D341Med (cell line): ENCODE results near the gene PPP2R5D.

Experiments
- DNase-seq: peaks from one replicate; pipeline ENCODE4 v3.0.0; 2012; ENCODE audit warnings: low spot score

PPP2R5D gene

DNA sequence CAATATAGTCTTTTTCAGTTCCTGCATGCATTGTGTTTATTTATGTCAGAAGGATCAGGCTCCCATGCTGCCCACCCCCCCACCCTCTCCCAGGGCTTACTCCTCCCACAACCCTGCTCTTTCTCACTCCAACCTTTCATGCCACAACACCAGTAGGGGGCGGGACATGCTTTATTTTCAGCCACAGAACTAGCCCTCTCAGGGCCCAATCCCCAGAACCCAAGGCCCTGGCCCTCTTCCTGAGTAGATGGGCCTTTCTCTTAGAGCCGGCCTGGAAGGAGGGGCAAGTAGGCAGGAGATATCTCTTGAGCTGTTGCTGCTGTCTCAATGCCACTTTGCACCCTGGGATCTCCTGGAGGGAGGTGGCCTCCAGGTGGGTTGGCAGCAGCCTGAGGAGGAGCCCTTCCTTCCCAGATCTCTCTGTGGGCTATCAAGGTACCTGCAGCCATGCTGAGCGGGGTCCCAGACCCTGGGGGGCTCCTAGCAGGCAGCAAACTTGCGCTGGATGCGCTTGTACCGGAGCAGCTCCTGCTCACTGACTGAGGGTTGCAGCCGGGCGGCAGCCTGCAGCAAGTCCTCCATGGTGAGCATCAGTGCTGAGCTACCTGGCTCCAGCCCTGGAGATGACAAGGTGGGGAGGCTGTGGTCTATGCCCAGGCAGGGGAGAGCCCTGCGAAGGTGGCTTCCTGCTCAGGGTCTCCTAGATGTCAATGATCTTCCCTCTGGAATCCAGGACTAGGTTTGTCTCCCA is 20.3 kb upstream of the PPP2R5D start:
- DNase-seq: peak; percentile 85

DNA sequence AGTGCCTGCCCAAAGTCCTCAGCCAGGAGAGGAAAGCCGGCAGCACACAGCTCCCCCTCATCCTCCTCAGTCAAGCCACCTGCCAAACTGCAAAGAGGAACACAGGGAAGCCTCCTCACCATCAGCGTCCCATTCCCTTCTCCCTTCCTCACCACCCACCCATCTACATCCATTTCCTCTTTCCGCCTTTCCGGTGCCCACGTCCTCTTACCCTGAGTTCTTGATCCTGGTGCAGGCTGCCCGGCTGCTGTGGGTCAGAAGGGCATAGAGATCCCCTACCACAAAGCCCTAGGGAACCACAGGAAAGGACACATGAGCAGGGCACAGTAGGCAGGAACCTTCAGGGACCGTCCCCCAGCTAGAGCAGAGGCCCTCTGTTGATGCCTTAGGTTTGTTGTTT is 17.8 kb upstream of the PPP2R5D start:
- no peak for DNase-seq

DNA sequence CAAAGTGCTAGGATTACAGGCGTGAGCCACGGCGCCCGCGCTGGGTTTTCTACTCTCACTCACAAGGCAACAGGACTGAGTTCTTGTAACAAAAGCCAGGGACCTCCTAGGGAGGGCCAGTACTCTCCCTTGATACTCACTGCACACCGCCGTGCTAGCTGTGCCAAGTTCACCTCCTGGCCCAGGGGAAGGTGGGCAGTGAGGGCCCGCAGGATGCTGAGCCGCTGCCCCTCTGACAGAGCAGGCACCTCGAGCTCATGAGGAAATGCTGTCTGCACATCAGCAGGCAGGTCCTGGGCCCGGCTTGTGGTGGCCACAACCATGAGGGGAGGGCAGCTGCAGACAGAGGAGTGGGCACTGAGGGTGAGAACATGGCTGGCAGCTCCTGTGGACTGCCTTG is 17.1 kb upstream of the PPP2R5D start:
- no peak for DNase-seq

DNA sequence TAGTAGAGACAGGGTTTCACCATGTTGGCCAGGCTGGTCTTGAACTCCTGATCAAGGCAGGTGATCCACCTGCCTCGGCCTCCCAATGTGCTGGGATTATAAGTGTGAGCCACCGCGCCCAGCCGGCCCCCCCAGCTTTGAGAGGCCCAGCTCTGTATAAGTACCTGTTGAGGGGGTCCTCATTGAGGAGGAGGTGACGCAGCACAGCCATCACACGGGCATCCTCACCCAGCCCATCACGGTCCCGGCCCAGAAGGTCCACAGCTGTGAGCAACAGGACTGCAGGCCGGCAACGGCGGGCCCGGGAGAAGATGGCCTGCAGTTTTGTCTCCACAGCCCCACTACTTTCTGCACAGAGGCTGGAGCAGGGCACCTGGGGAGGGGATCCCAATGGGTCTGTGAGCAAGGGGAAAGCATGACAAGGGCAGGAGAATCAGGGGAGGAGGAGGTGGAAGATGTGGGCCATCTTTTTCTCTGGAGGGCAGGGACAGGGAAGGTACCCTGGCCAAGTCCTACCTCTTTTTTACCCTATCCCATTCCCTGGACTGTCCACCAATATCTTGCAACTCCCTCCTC is 16.2 kb upstream of the PPP2R5D start:
- DNase-seq: no peak

DNA sequence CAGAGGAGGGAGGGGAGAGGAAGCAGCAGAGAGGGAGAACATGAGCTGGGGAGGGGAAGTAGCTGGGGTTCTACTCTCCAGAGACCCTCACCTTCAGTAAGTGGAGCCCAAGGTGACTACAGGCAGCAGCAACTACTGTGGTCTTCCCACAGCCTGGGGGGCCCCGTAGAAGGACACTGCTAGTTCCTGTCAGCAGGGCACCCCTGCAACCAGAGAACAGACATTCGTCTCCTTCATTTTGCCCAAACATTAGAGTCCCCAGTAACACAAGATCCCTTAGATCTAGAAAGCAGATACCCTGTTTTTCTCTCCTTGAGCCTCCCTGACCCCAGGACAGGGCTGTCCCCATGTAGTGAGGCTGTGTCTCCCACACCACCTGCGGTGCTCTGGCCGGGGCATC is 15.6 kb upstream of the PPP2R5D start:
- DNase-seq: no peak

DNA sequence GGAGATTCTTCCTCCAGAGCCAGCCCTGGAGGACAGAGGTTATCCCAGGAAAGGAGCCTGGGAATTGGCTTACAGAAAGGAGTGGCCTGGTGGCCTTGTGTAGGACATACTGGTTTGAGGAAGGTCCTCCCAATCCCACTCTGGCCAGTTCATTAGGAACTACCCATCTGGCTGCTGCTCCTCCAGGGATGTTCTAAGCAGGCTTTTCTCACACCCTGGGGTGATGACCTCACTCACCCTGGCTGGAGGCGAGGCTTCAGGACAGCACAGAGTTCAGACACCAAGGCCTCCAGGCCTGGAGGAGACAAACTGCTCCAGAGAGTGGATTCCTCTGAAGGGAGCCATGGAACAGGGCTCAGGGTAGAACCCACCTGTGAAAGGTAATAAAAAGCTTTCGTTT is 14.9 kb upstream of the PPP2R5D start:
- DNase-seq: no peak

DNA sequence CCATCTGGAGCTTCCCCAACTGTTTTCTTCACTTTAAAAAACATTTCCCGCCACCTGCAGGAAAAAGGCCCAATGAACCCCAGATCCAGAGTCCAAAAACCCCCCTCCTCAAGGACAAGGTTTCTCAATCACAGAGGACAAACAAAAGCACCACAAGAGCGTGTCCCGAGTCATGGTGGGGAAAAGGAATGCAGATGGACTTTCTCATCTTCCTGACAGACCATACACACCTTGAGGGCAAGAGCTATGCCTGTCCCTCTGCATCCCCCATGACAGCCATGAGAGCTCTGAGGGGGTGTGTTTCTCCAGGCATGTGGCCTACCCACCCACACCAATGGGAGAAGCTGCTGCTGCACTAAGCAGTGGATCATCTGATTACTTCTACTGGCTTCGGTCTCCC is 14.4 kb upstream of the PPP2R5D start:
- DNase-seq: no peak

DNA sequence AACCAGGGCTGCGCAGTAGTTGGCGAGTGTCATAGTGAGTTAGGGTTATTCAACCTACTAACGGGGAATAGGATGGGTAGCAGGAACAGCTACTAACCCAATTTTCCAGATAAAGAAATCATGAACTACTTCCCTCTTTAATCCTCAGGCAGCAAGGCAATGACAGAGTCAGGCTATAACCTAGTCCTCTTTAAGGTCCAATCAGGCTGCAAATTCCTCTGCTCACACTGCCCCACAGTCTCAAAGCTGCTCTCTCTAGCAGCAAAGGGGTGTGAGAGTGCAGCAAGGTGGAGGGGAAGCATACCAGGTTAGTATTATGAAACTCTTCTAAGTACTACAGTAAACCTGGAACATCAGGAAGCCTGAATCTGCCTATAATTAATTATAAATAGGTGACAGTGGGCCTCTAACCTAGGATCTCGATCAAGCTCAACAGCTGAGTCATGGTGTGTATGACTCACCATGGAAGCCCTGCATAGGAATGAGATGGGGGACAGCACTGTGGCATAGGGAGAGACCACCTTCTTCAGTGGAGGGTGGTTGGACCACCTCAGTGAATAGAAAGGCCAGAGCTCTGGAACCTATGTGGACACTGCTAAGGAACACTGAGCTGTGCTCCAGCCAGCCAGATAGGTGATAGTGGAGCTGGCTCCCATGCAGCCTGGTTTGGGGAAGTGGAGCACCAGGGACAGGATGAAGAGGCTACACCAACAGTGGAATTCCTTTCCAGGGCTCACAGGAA is 13.3 kb upstream of the PPP2R5D start:
- no peak for DNase-seq

DNA sequence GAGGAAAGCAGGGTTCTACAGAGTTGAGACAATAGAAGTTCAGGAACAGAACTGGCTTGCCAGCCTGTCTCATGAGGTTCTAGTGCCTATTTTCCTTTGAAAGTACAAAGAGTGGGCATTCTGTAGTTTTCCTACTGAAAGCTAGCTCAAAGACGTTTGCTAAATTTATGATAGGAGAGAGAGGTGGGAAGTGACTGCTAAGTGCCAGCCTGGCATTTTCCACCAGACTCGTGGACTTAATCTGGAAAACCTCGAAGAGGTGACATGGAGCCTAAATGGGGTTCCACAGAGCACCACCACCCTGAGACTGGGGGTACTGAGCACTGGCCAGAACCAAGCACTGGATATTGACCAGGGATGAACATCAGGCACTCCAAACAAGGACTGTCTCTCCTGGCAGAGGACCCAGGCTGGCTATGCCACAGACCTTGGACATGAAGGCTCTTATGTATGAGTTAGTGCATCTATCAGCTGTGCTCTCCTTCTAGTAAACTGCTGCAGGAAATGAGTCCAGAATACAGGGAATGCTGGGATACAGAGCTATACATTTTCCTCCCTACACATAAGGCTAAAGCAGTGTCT is 12.5 kb upstream of the PPP2R5D start:
- DNase-seq: no peak

DNA sequence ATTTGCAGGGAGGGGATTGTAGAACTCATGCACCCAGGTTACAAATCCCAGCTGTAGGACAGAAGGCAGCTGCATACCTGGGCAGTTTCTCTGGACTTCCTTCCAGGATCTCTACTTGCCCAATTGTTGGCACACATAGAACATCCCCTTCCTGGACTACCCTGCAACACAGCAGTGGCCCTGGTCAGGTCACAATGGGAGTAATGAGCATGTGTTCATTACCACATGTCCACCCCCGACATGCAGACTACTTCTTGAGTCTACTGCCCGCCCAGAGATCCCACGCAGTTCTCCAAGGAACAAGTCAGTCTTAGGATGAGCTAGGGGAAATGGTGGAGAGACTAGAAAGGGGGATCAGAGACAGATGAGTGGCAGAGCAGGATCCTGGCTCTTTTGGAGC is 10.4 kb upstream of the PPP2R5D start:
- no peak for DNase-seq

DNA sequence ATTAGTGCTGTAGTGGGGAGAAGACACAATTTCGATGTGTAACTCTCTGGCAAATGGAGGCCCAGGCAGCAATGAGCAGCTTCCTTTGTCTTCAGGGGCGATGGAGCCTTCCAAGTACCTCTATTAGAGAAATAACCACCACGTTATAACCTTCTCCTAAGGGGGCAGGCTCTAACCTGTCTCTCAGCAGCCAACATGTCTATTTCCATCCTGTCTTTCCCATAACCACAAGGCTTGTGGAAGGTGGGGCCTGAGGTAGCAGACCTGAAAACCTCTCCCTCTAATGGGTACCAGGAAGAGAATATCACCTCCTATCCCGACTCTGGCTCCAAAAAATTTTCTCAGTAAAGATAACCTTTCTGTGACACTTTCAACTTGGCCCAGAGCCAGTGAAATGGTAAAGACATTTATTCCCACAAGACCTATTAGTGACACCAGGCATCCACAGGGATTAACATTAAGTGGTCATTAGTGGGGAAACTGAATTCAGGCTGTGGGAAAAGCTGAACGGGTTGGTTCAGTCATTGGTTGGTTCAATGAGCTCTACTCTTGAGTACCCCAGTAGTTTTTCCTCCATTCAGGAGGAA is 9.4 kb upstream of the PPP2R5D start:
- no peak for DNase-seq

DNA sequence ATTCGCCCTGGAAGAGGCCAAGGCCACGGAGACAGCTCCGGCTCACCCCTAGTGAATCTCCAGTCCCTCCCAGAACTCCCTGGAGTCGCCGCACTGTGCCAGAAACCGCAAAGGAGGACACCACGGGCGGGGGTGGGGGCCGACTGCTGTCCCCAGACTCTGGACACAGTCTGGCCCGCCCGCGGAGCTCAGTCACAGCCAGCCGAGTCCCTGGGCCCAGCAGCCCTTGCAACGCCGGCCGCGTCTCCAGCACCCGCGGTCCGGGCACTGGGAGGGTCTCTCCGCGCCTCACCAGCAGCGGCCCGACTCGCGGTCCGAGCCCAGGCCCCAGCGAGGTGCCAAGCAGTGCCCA is 5.9 kb upstream of the PPP2R5D start:
- DNase-seq: no peak

DNA sequence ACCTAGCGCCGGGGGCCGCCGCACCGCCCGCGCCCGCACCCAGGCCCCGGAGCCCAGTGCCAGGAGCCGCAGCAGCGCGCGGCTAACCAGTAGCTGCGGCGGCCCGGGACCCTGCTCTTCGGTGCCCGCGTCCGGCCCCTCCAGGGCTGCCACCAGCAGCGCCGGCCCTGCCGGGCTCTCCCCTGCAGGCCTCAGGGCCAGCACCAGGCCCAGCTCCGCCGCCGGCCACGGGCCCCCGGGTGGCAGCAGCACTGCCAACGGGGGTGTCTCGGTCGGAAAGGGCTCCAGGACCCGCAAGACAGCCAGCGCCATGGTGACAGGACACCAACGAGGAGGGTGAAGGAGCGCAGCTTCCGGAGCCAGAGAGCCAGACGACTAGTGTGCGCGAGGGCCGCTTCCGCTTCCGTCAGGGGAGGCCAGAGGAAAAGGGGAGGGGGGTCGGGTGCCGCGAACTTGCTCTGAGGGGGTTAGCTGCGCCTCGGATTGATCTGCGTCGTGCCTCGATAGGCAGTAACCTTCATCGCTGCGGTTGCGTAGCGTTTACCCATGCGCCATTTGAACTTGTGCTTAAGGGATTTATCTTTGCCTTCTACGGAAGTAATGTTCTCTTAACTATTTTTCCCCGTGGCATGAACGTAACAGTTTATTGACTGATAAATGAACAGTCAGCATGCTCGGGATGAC is 5.4 kb upstream of the PPP2R5D start, which contains the start of gene PEX6:
TSS of gene PEX6 (minus strand) at position 343 of the 684 bp plus-strand sequence. CDS start at position 312, 31 bp downstream.
- peak; percentile 90 for DNase-seq

DNA sequence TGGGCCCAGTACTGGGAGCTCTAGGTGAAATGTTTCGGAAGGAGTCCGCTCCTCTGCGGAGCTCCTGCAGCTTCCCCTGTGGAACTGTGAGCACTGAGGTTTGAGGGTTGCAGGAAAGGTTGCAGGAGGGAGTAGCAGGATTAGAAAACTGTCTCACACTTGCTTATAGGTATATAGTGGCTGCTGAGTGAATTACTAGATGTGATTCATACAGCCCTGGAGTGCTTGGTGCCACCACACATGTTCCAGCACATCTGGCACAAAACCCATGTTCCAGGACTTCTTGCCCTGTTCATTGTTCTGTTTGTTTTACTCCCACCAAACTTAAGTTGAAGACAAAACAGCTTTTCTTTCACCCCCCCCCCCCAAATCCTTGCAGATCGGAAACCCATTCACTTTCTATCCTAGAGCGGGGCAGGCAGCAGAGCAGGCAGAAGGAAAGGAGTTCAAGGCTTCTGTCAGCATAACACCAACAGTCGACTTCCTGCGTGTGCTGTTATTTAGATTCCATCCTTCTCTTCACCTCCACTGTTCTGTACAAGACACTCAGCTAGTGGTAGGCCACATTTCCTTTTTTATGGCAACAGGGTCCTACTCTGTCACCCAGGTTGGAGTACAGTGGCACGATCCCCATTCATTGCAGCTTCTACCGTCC is 4.7 kb upstream of the PPP2R5D start:
- DNase-seq: no peak

DNA sequence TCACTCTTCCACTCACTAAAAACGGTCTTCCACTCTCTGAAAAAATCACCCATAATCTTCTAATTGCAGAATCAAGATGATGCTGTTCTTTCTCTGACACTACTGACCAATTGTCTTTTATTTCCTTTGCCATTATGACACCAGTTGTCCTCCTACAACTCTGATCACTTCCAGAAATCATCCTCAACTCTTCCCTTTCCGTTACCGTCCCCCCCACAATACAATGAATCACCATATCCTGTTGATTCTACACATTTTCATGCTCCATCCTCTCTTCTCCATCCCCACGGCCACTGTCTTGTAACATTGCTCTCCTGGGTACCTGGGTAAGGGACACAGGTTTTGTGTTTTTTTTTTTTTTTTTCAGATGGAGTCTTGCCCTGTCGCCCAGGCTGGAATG is 2.5 kb upstream of the PPP2R5D start:
- no peak for DNase-seq

DNA sequence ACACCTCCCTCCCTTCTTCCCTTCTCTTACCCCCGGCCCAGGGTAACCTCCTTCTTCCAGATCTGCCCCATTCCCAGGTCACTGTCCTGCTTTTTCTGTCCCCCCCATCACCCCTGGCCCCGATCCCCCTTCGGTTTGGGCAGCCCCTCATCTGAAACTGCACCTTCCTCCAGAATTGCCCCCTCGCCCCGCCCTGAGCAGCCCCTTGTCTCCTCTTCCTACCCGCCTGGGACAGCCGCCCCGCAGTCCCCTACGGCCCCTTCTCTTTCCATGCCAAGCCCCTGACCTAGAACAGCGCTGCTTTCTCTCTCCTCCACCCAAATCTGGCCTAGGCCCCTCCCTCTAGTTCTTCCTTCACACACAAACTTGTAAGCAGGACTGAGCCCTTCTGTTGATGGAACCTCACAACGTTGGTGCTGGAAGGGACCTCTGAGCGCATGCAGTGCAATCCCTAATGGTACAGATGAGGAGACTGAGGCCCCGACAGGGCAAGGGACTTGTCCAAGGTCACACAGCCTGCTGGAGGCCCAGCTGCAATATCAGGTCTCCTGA is 630 bp downstream of the PPP2R5D start:
- peak; percentile 51 for DNase-seq

DNA sequence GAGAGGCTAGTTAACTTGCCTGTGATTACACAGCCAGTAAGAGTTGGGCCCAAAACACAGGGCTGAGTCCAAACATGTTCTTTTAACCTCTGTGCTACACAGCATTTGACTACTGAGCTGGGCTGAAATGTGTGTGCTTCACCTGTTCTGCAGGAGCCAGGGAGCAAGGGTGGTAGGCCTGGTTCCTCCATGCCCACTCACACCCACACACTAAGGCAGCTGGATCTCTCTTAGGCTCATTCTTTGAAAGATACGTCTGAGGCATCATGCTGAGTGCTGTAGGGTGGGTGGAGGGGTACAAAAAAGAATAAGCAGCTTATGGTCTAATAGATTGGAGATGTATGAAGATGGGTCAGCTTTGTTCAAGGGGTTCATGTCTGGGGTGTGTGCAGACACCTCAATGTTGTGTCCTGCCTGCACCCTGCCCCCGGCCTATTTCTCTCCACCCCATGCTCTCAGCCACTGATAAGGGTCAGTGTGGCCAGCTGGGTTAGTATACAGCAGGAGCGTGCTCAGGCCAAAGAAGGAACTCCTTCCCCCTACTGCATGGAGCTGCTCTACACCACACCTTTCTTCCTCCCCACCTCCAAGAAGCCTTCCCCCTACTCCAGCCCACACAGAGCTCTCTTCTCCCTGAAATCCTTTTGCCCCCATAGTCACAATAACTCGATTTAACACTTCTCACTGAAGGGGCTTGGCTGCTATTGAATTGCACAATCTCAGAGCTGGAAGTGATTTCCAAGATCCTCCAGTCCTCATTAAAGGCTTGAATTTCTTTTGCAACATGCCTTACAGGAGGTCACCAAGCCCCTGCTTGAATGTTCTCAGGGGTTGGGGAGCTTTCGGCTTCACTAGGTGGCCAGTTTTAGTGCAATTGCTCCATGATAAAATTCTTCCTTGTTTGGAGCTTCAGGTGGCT is 3.4 kb downstream of the PPP2R5D start:
- no peak for DNase-seq

DNA sequence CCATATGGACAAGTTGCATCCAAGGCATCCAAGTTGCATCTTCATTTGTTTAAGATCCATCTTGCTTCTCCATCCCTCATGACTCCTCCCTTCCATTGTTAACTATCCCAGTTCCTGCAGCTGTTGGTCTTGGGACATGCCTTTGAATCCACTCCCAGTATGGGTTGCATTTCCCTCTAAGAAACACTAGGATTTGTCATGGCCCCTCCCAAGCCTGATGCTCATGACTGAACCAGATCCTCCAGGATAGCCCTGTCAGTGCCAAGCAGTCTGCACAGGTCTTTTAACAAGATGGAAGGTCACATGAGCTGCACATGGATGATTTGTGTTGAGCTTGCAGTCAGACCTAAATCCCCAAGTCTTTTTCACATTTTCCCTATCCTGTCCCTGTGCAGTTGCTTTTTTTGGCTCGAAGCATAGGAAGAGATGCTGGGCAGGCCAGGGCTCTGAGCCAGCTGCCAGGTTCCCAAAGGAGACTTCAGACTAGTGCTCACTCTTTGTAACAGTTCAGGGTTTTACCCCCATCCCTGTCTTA is 4.2 kb downstream of the PPP2R5D start:
- DNase-seq: no peak

DNA sequence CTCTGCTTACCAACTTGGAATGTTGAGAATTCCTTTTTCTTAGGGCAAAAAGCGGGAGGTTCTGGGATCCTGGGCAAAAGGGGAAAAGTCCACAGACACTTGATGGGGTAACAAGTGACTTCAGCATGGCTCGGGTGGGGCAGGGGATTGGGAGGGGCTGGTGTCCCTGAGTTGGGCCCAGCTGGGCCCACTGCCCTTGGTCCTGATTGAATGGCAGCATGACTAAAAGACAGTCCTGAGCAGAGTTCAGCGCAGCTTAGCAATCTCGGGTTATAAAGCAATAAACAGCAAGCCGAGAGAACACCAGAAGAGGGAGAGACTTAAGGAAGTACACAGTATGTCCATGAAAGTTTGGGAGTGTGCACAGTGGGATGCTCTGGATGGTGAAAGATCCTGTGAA is 5.6 kb downstream of the PPP2R5D start:
- DNase-seq: no peak

DNA sequence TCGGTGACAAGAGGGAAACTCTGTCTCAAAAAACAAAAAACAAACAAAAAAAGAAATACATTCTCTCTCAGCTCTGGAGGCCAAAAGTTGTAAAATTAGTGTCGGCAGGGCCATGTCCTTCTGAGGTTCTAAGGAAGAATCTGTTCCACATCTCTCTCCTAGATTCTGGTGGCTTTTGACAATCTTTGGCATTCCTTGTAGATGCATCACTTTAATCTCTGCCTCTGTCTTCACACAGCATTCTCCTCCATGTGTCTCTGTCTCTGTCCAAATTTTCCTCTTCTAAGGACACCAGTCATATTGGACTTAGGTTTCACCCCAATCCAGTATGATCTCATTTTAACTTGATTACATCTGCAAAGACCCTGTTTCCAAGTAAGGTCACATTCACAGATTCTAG is 9.1 kb downstream of the PPP2R5D start:
- no peak for DNase-seq
